T-helper 2 cell (primary cell): ENCODE data around the gene HOXC6.

Experiments
- DNase-seq, 5 experiments: peaks; one replicate each; pipeline versions ENCODE4 v3.0.0 to v3.0.0-alpha.2; 2012 to 2022

HOXC6 gene

GRCh38 chr12:54042970-54043853 lies 15.0 kb downstream of the HOXC6 start:
- no peak for DNase-seq

- no peak for DNase-seq
These were observed 16.3 kb downstream of the HOXC6 start for GRCh38 chr12:54044425-54045103.

DNA sequence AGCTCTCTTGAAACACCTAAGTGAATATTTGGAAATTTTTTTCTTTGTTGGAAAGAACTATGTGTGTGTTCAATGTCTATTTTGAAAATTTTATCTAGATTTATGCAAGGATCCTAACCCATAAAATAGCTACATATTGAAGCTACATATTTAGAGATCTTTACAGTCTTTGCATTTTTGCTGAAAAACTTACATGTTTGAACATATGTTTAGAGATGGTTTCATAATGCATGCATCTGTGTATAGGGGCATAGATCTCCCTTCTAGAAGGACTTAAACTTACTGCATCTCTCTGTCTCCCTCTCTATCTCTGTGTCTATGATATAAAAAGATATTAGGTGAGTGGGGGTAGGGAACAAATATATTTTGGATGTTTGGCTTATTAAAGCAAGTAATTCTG lies 17.2 kb downstream of the HOXC6 start:
- DNase-seq = no peak

DNA sequence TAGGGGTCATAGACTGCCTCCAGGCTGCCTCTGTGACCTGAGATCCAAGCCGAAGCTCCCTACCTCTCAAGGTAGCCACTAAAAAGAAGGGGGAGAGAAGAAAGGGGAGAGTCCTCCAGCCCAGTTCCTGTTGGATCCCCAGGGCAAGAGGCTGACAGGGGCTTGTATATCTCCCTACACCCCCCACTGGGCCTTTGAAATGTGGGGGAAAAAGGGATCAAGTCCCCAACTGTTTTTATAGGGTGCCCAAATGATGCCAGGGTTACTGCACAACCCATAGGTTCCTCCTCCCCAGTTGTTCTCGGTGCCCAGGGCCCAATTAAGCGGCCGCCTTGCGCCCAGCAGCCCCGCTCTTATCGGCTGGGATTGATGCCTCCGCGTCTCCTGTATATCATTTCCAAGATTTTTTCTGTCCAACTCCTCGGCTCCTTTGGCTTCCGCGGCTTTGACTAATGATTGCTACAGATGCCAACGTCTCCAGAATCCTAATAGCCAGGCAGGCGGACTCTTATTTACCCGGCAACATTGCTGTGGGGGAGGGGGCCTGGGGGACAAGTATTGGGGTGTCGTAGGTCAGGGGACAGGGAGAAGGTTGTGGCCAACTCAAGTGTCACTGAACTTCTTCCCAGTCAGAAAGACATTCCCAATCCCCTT lies 17.8 kb downstream of the HOXC6 start:
- no peak for DNase-seq

DNA sequence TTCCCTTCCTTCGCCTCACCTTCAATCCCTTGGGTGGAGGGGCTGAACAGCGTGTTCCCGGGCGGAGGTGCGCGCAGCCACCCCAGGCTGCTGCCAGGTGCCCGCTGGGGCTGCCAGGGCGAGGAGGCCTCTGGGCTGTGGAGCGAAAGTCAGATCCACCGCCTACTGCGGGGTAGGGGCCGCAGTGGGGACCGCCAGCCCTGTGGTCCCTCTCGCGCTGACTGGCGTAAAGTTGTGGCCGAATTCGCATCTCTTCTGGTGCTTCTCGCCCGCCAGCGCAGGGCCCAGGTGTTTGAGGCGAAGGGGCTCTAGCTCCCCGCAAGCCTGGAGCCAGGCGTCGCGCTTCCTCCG lies 18.5 kb downstream of the HOXC6 start:
- DNase-seq = no peak

DNA sequence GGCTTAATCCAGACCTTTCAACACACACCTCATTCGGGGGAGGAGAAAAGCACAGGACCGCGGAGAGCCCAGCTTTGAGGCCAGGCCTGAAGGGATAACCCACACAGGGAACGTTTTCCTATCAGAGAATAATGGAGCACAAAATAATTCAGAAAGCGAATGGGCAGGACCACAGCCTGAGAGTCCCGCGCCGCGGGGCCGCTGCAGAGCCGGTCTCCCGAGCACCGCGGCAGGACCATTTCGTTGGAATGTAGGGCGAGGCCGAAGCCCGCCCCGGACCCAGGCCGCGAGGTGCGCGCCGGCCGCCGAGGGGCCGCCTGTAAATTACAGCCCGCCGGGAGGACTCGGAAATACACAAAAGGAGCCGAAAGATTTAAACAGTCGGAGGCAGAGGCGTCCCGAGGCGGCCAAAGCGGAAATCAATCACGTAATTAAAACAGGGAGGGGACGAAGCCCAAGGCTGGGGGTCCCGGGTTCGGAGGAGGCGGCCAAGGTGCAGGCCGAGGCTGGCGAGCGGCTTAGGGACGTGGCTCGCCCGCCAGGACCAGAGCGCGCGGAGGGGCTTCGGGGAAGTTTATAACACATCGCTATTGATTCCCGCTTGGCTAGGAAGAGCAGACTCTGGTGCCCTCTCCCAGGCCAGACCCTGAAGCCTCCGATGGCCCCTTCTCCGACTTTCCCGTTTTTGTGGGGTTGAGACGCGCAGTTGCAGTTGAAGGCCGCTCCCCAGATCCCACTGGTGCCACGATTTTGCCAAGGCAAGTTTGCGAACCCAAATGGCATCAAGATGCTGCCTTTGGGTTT lies 19.1 kb downstream of the HOXC6 start:
- DNase-seq = no peak

DNA sequence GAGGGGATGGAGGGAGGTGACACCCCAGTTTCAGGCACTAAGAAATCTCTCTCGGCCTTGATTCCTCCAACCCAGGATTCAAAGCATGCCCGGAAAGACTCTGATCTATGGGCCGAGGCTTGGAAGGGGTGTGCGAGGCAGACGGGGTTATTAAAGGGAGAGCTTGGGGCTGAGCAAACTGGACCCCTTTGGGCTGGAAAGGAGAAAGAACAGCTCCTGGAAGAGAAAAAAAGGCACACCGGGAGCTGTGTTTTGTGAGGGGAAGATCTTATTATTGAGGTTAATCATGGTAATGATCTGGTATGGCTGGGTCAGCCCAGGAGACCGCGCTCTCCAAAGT lies 19.7 kb downstream of the HOXC6 start:
- no peak for DNase-seq

DNA sequence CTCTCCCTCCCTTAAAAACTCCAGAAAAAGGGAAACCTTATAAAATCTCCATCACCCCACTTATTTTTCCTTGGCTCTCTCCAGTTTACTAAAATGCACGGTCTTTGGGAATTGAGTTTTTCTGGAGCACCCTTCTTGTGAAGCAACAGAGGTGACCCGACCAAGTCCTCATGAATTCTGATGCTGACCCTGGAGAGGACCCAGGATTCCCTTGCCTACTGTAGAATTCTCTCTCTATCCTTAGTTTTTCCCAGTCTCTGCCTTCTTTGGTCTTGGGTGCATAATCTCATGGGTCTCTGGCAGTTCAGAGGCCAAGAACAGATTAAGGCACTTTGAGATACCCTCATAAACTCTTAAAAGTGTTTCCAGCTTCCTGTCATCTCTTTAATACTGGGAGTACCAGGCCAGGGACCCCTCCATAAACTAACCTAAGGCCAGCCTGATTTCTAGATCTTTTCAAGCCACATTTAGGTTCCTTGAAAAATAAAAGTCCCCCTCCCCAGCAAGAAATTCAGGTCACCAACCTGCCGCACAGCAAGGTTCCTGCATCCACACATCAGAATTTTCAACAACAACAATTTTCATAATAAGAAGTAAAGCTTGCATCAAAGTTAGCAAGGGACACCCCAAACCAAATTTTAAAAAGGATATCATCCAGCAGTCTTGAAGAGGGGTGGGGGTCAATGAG lies 20.3 kb downstream of the HOXC6 start:
- no peak for DNase-seq

GRCh38 chr12:54049108-54049507 lies 20.9 kb downstream of the HOXC6 start:
- no peak for DNase-seq

DNA sequence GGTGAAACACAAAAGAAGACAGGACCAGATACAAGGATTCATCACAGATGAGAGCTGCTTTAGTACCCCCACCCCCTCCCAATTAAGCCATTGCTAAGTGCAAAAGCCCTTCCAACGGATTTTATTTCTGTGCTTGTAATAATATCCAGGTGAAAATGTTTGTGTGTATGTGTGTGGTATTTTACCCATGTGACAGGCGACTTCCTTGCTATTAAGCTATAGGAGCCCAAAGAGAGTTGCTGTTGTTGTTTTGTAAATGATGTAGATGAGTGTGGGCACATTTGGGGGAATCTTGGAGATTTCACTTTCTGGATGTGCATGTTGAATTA lies 22.2 kb downstream of the HOXC6 start:
- DNase-seq = no peak

DNA sequence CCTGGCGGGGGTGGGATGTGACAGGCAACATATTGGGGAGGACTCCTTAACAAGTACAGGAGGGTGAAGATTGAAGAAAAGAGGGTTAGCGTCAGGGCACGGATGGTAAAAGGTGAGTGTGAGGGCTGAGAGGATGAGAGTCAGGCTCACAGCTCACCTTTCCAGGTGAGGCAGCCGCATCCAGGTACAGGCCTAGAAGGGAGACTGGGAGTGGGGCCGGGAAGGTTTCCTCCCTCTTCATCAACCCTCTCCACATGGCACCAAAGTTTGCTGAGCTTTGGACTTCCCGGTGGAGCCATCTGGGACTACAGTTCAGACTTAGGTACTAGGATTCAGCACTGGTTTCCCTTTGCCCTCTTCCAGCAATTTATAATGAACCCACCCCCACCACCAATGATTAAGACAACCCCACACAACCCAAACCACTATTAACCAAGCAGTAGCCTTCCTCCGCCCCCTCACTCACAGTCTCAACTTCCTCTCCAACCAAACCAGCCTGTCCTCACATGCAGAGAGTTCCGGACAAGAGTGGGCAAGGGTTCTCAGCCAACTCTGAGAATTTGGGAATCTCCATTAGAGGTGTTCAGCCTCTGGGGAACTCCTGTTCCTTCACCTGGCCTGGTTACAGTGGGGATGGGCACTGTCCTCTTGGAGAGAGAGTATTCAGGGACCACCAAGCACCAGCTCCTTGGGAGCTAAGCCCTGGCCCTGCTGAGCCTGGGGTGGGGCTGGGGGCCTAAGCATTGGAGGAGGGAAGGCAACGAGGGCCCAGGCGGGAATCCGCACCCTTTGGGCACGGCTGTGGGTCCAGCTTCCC lies 23.0 kb downstream of the HOXC6 start:
- no peak for DNase-seq

DNA sequence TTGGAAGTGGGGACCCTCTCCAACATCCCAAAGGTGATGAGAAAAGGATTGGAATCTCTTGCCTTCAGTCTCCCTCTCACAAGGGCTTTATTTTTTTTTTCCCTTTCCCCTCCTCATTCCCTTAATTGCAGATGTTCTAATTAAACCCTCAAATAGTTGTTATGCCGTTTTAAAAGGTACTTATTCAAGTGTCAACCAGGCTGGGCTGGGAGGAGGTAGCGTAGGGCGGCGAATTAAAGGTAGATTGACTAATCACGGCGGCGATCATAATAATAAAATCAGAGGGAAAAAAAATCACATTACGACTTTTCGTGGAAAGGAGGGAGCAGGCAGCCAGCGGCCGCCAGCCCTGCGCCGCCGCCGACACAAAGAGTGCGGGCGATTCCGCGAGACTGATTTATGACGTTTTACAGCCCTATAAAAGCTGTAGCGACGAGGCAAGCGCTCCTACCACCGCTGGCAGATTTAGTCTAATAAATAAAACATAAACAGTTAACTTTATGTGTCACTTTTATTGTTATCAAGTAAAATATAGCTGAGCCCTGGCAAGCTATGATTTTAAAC lies 23.7 kb downstream of the HOXC6 start:
- DNase-seq = no peak

- DNase-seq = no peak
These were observed 24.3 kb downstream of the HOXC6 start for GRCh38 chr12:54052438-54053002.

DNA sequence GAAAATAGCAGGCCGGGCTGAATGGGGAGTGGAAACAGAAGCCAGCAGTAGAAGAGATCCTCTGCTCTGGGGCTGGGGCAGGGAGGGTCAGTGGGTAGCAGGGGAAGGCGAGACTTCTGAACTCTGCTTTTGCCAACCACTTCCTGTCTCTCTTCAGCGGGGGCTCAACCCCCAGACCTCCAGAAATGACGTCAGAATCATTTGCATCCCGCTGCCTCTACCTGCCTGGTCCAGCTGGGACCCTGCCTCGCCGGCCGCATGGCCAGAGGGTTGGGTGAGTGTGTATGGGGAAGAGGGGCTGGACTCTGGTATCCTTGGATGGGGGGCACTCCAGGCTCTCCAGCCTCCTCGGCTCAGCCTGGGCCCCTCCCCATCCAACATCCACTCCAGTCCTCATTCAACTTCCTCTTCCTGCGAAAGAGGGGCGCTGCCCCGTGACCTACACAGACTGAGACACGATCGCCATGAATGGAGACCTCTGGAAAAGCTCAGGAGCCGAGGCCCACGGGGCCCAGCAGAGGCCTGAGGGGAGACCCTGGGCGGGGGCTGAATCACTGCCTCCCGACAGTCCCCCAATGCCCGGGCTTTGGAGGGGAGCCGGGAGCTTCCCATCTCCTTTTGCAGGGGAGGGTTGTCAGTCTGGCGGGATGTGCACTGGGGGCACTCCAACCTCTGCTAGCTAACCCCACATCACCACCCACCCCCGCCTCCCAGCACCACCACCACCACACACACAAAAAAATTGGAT lies 24.9 kb downstream of the HOXC6 start:
- peak in 2 of 5 experiments; percentile 21 to 58 for DNase-seq

GRCh38 chr12:54053751-54054741 lies 25.8 kb downstream of the HOXC6 start, which contains the start of gene HOXC4:
Gene HOXC4, plus strand, starts transcription at chr12:54053835. Its CDS starts 88 bp downstream, at chr12:54053923.
- peak in 1 of 5 experiments; percentile 22 for DNase-seq

DNA sequence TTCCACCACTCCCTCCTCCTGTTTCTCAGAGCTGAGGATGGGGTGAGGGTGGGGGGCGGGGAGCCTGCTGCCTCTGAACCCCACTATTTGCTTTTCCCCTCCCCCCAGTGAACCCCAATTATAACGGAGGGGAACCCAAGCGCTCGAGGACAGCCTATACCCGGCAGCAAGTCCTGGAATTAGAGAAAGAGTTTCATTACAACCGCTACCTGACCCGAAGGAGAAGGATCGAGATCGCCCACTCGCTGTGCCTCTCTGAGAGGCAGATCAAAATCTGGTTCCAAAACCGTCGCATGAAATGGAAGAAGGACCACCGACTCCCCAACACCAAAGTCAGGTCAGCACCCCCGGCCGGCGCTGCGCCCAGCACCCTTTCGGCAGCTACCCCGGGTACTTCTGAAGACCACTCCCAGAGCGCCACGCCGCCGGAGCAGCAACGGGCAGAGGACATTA lies 26.5 kb downstream of the HOXC6 start:
- no peak for DNase-seq

- DNase-seq = no peak
These were observed 27.3 kb downstream of the HOXC6 start for GRCh38 chr12:54055552-54055951.

DNA sequence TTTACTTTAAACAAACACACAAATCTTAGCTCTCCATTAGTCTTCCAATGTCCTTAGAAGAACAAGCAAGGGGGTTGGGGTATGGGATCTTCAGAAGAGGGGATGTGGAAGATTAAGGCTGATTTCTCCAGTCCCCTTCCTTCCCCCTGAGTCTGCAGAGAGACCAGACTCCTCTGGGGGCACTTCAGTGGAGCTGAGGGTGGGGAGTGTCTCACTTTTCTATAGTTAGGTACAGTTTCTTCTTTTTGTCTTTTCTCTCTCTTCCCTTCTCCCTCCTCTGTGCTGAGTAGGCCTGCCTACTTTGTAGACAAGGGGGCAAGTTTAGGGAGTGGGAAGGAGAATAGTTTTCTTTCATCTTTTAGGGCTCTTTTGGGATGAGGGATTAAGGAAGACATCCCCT lies 27.9 kb downstream of the HOXC6 start:
- no peak for DNase-seq
